Panc1 (cell line): ENCODE measurements around the gene CSTF1. TPM values are rescaled to one million over a fixed set of nuclear protein-coding genes. Genes with fewer than 3 reads are reported as not detected.

Experiments
- ATAC-seq: fragments of 200-7000 bp; cut with Tn5 transposase; 2 replicates; pipeline ENCODE4 v1.9.1; 2020; ENCODE audit warnings: mild to moderate bottlenecking, moderate library complexity
- BruUV-seq: library from RNA; stranded (reverse); fragments of 400-500 nt; replicated peaks from 2 replicates; lab custom pipeline; 2021; lab: Mats Ljungman, UMichigan
- CTCF ChIA-PET: fragments of 300-600 bp; sonication (Branson Sonifier 250); formaldehyde crosslinking; loops from one replicate; lab custom pipeline; 2022; ENCODE audit warnings: antibody characterized with exemption; lab: Charles Lee
- POLR2A ChIA-PET: fragments of 300-600 bp; sonication (Branson Sonifier 250); formaldehyde crosslinking; loops from one replicate; lab custom pipeline; 2022; ENCODE audit warnings: antibody characterized with exemption; lab: Charles Lee
- DNase-seq: peaks from one replicate; pipeline ENCODE4 v3.0.0-alpha.2; 2010; ENCODE audit warnings: low read depth, low spot score
- H3K27ac ChIP-seq: 2 replicates; pipeline ENCODE4 v1.5.1; 2011; ENCODE audit warnings: mild to moderate bottlenecking, low read length, inconsistent platforms
- H3K27me3 ChIP-seq: fragments of 200-500 bp; sonication (Bioruptor generic); 2 replicates; pipeline ENCODE4 v1.6.0; 2014; ENCODE audit warnings: low read length, inconsistent platforms; ENCODE audit not compliant: control insufficient read depth, insufficient read depth
- H3K36me3 ChIP-seq: fragments of 200-500 bp; sonication (Bioruptor generic); 2 replicates; pipeline ENCODE4 v1.5.1; 2014; ENCODE audit warnings: inconsistent platforms, mild to moderate bottlenecking, low read length, moderate library complexity; ENCODE audit not compliant: control insufficient read depth, insufficient read depth
- H3K4me1 ChIP-seq: 2 replicates; pipeline ENCODE4 v1.5.1; 2011; ENCODE audit warnings: inconsistent platforms, mild to moderate bottlenecking, low read length, moderate library complexity; ENCODE audit not compliant: control insufficient read depth, insufficient read depth
- H3K4me3 ChIP-seq, 2 experiments: 2 replicates each; pipeline ENCODE4 v1.5.1; 2011 to 2012; ENCODE audit warnings: low read depth in 2 of 2, low read length in 2 of 2, mild to moderate bottlenecking in 2 of 2, inconsistent platforms in 1 of 2, moderate library complexity in 1 of 2
- H3K9me3 ChIP-seq: fragments of 200-500 bp; sonication (Bioruptor generic); 2 replicates; pipeline ENCODE4 v1.5.1; 2014; ENCODE audit warnings: low read depth, mild to moderate bottlenecking, inconsistent platforms, low read length, moderate library complexity; ENCODE audit not compliant: control insufficient read depth, insufficient read depth
- CTCF ChIP-seq: fragments of 450-650 bp; IDR thresholded peaks from 2 replicates; pipeline ENCODE4 v1.5.1; 2017; ENCODE audit warnings: mild to moderate bottlenecking
- POLR2AphosphoS5 ChIP-seq: IDR thresholded peaks from 2 replicates; pipeline ENCODE4 v1.6.1; 2012; ENCODE audit warnings: mild to moderate bottlenecking, low read depth, low read length, moderate library complexity
- REST ChIP-seq, 2 experiments: IDR thresholded peaks; 2 replicates each; pipeline ENCODE4 v1.6.1; 2011 to 2012; ENCODE audit warnings: low read depth in 2 of 2, control low read depth in 1 of 2, low read length in 1 of 2, mild to moderate bottlenecking in 1 of 2, moderate library complexity in 1 of 2; ENCODE audit not compliant: insufficient read depth in 1 of 2
- SIN3A ChIP-seq: IDR thresholded peaks from 2 replicates; pipeline ENCODE4 v1.6.1; 2012; ENCODE audit warnings: low read depth, mild to moderate bottlenecking, low read length, moderate library complexity, borderline replicate concordance; ENCODE audit not compliant: insufficient read depth
- TCF7L2 ChIP-seq: IDR thresholded peaks from 2 replicates; pipeline ENCODE4 v1.6.1; 2011; ENCODE audit warnings: mild to moderate bottlenecking, low read depth, low read length, inconsistent platforms
- in situ Hi-C: cut with HindIII; loops from 2 replicates; pipeline ENCODE4 v1.10.0; 2016; ENCODE audit warnings: low sequenced_read_pairs, low pct_unique_long_range_greater_than_20kb
- intact Hi-C: fragments of 100-400 bp; cut with micrococcal nuclease; formaldehyde crosslinking; loops from one replicate; pipeline ENCODE4 v1.10.0; 2022; ENCODE audit not compliant: unreplicated experiment
- total RNA-seq: library from RNA; stranded (reverse); gene quantifications from one replicate; pipeline ENCODE4 v1.2.1, GENCODE V29; 2021; ENCODE audit not compliant: unreplicated experiment

The CSTF1 gene
- total RNA-seq, 1 experiment from 2014 or later = 46.3 TPM

DNA sequence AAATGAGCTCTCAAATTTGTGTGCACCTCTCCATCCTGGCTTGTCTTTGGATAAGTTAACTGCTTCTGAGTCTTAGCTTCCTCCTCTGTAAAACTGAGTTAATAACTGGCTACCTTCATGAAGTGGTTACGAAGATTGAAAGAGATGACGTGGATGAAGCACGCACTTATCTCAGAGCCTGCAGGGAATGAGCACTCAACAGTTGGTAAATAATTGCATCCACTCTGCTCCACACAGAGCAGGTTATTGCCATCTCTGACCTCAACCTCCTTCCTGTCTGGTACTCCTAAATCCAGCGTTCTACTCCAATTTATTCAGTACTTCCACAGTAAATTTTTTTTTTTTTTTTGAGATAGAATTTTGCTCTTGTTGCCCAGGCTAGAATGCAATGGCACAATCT, 7.3 kb upstream of the CSTF1 start:
- no TSS peak for BruUV-seq
- no peak for DNase-seq
- Histone ChIP-seq H3K4me3 (no peak overlapping the region), H3K36me3 (peaks cover 44% of the 10 kb centered on the region), H3K27ac (no peak overlapping the region), H3K4me1 (peaks cover 7% of the 10 kb centered on the region), H3K9me3 (no peaks in the 10 kb centered on the region), H3K27me3 (no peaks in the 10 kb centered on the region)
- ATAC-seq = no peak
- TF ChIP-seq TCF7L2 (no peak), POLR2AphosphoS5 (no peak), CTCF (no peak), REST (IDR thresholded peaks at IDR 0.05; ENCODE audit: insufficient read depth in 1 of 2, low read depth in 2 of 2, low read length in 1 of 2) (no peak), SIN3A (no peak)
- intact Hi-C loops (no loop called here), in situ Hi-C loops (no loop called here)
- ChIA-PET POLR2A (no interaction called here), CTCF (no interaction called here)

- H3K36me3 ChIP-seq = peaks cover 37% of the 10 kb centered on the region
- H3K4me1 ChIP-seq = peaks cover 14% of the 10 kb centered on the region
- BruUV-seq = no TSS peak
- no peaks in the 10 kb centered on the region for H3K9me3 ChIP-seq
- DNase-seq (no peak), ATAC-seq (no peak)
- no peak overlapping the region for H3K27ac ChIP-seq
- ChIA-PET CTCF (no interaction called here), POLR2A (interaction anchor here (0.6 kb wide), 1 partner anchor 27 kb away, joined by 8 read pairs; the partner anchor contains the start of gene FAM210B)
- intact Hi-C loops (no loop called here), in situ Hi-C loops (no loop called here)
- TF ChIP-seq SIN3A (no peak), REST (IDR thresholded peaks at IDR 0.05; ENCODE audit: insufficient read depth in 1 of 2, low read depth in 2 of 2, low read length in 1 of 2) (no peak), TCF7L2 (no peak), CTCF (no peak), POLR2AphosphoS5 (no peak)
- no peak overlapping the region for H3K4me3 ChIP-seq
- H3K27me3 ChIP-seq = no peaks in the 10 kb centered on the region
Observed at GRCh38 chr20:56386219-56386618, 6.2 kb upstream of the CSTF1 start.
